22Rv1 (cell line): ENCODE measurements around the gene XRCC4.

Source experiments
- H3K27ac ChIP-seq: fragments of 450-650 bp; 2 replicates; pipeline ENCODE4 v1.5.1; 2017
- CTCF ChIP-seq: fragments of 450-650 bp; IDR thresholded peaks from 2 replicates; pipeline ENCODE4 v1.5.1; 2017; ENCODE audit warnings: mild to moderate bottlenecking
- ZFX ChIP-seq: fragments of 450-650 bp; IDR thresholded peaks from 2 replicates; pipeline ENCODE4 v1.6.1; 2017; ENCODE audit warnings: antibody characterized with exemption, borderline replicate concordance

The XRCC4 gene

GRCh38 chr5:83375049-83375745 is 297.9 kb downstream of the XRCC4 start:
- no peak overlapping the region for H3K27ac ChIP-seq
- TF ChIP-seq ZFX: no peak
- no peak for TF ChIP-seq CTCF

- no peak for TF ChIP-seq ZFX
- no peak for TF ChIP-seq CTCF
- no peak overlapping the region for H3K27ac ChIP-seq
These were observed 299.1 kb downstream of the XRCC4 start for GRCh38 chr5:83376461-83376860.

- no peak overlapping the region for H3K27ac ChIP-seq
- TF ChIP-seq CTCF (no peak), ZFX (no peak)
These were observed 300.0 kb downstream of the XRCC4 start for GRCh38 chr5:83377131-83377865.

- no peak for TF ChIP-seq ZFX
- TF ChIP-seq CTCF: no peak
- no peak overlapping the region for H3K27ac ChIP-seq
These were observed 301.4 kb downstream of the XRCC4 start for GRCh38 chr5:83378624-83379289.

- H3K27ac ChIP-seq: no peak overlapping the region
- TF ChIP-seq CTCF (peak; percentile 24; the same call in 1 of the 2 replicates), ZFX (no peak)
These were observed 308.5 kb downstream of the XRCC4 start for GRCh38 chr5:83385812-83386211.

GRCh38 chr5:83387041-83387440 is 309.7 kb downstream of the XRCC4 start:
- TF ChIP-seq ZFX (no peak), CTCF (no peak)
- H3K27ac ChIP-seq: no peak overlapping the region

- H3K27ac ChIP-seq: no peak overlapping the region
- TF ChIP-seq ZFX (no peak), CTCF (no peak)
These were observed 311.3 kb downstream of the XRCC4 start for GRCh38 chr5:83388608-83389007.
